Activated T-helper 2 cell treated with anti-CD3 and anti-CD28 coated beads, Interferon-gamma antibody, Interleukin-2, Interleukin-4, amounts not matched to agents 10 μg/mL and 5 μg/mL and 100 μg/mL, durations not matched to agents 14 hours and 24 hours and 36 hours (primary cell): ENCODE data around the gene TCF19. TPM values are rescaled to one million over a fixed set of nuclear protein-coding genes. Genes with fewer than 3 reads are reported as not detected.
"Not testable (repeated sequence)": the region's sequence is repeated elsewhere in the genome, so short reads cannot be mapped to it uniquely, and the experiment has no call there.

Experiments
- DNase-seq: peaks from one replicate; pipeline ENCODE4 v3.0.0; 2021; ENCODE audit warnings: low spot score
- H3K27ac Mint-ChIP-seq: one replicate; pipeline ENCODE4 v1.8.0; 2021; ENCODE audit warnings: mixed read lengths
- H3K27me3 Mint-ChIP-seq: one replicate; pipeline ENCODE4 v1.8.0; 2021; ENCODE audit warnings: low read depth, mixed read lengths
- H3K36me3 Mint-ChIP-seq: one replicate; pipeline ENCODE4 v1.8.0; 2021; ENCODE audit warnings: low read depth, mixed read lengths
- H3K4me1 Mint-ChIP-seq: one replicate; pipeline ENCODE4 v1.8.0; 2021; ENCODE audit warnings: low read depth, mixed read lengths
- H3K4me3 Mint-ChIP-seq: one replicate; pipeline ENCODE4 v1.8.0; 2021; ENCODE audit warnings: low read depth, mild to moderate bottlenecking, moderate library complexity, mixed read lengths
- H3K9me3 Mint-ChIP-seq: one replicate; pipeline ENCODE4 v1.8.0; 2021; ENCODE audit warnings: mixed read lengths
- intact Hi-C: fragments of 100-400 bp; cut with micrococcal nuclease; formaldehyde crosslinking; loops from one replicate; pipeline ENCODE4 v1.15.1; 2023
- total RNA-seq: library from RNA; stranded (reverse); gene quantifications from 2 replicates; pipeline ENCODE4 v1.2.3, GENCODE V29; 2022

The TCF19 gene
- total RNA-seq, 1 donor from 2014 or later: 82.0 TPM

GRCh38 chr6:31169858-31170599, 11.6 kb downstream of the TCF19 start:
- H3K27ac Mint-ChIP-seq, H3K36me3 Mint-ChIP-seq, H3K27me3 Mint-ChIP-seq, DNase-seq, intact Hi-C loops, H3K4me1 Mint-ChIP-seq, H3K9me3 Mint-ChIP-seq, H3K4me3 Mint-ChIP-seq: not testable (repeated sequence)

DNA sequence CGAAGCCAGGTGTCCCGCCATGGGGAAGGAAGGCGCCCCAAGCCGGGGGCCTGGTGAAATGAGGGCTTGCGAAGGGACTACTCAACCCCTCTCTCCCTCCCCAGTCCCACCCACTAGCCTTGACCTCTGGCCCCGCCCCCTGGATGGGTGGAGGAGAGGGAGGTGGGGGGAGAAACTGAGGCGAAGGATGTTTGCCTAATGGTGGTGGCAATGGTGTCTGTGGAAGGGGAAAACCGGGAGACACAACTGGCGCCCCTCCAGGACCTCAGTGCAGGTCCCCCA, 12.2 kb downstream of the TCF19 start, which contains the start of gene POU5F1:
POU5F1 (minus strand) TSS at position 83 of the 282 bp plus-strand sequence; CDS start at position 21, 62 bp downstream.
- DNase-seq: no peak
- Mint-ChIP-seq H3K4me1 (peaks cover 1% of the 10 kb centered on the region), H3K9me3 (no peaks in the 10 kb centered on the region), H3K27me3 (no peaks in the 10 kb centered on the region), H3K4me3 (no peak within 1 kb of the TSS), H3K36me3 (no peaks in the 10 kb centered on the region), H3K27ac (no peak within 1 kb of the TSS)
- intact Hi-C loops: no loop called here

GRCh38 chr6:31170987-31171671, 12.7 kb downstream of the TCF19 start:
- no peaks in the 10 kb centered on the region for H3K36me3 Mint-ChIP-seq
- H3K9me3 Mint-ChIP-seq: no peaks in the 10 kb centered on the region

GRCh38 chr6:31171931-31172905, 13.8 kb downstream of the TCF19 start:
- H3K4me1 Mint-ChIP-seq: peaks cover 3% of the 10 kb centered on the region
- H3K27ac Mint-ChIP-seq: no peak overlapping the region
- H3K4me3 Mint-ChIP-seq: no peak overlapping the region
- DNase-seq: no peak
- intact Hi-C loops: no loop called here
- H3K27me3 Mint-ChIP-seq: no peaks in the 10 kb centered on the region
- no peaks in the 10 kb centered on the region for H3K9me3 Mint-ChIP-seq
- no peaks in the 10 kb centered on the region for H3K36me3 Mint-ChIP-seq

More at GRCh38 chr6:31170987-31171671, 12.7 kb downstream of the TCF19 start:
- intact Hi-C loops: no loop called here
- no peak overlapping the region for H3K4me3 Mint-ChIP-seq
- no peaks in the 10 kb centered on the region for H3K27me3 Mint-ChIP-seq
- peaks cover 3% of the 10 kb centered on the region for H3K4me1 Mint-ChIP-seq
- DNase-seq: no peak
- no peak overlapping the region for H3K27ac Mint-ChIP-seq

- Mint-ChIP-seq H3K9me3 (no peaks in the 10 kb centered on the region), H3K4me3 (no peak overlapping the region), H3K27me3 (no peaks in the 10 kb centered on the region), H3K27ac (no peak overlapping the region), H3K4me1 (peaks cover 3% of the 10 kb centered on the region), H3K36me3 (no peaks in the 10 kb centered on the region)
- intact Hi-C loops: no loop called here
- DNase-seq: no peak
Measured at GRCh38 chr6:31172973-31173384, 14.6 kb downstream of the TCF19 start.

DNA sequence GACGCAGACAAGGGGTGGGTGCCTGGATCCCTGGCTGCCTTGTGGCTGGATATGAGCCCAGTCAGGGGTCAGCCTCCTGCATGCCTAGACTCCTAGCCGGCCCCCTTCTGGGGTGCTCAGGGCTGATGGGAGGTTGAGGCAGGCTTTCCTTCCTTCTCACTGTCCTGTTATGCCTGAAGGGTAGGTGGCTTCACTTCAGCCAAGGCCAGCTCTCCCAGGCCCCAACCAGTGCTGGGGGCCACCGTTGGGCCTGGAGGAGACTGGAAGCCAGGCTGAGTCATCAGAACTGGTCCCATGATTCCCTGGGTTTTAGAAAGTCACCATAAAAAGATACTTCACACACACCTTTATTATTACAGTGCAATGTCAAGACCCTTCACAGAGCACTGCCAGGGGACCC, 15.0 kb downstream of the TCF19 start:
- no peak for DNase-seq
- Mint-ChIP-seq H3K27ac (no peak overlapping the region), H3K9me3 (no peaks in the 10 kb centered on the region), H3K36me3 (no peaks in the 10 kb centered on the region), H3K4me3 (no peak overlapping the region), H3K4me1 (peaks cover 3% of the 10 kb centered on the region), H3K27me3 (no peaks in the 10 kb centered on the region)
- intact Hi-C loops: no loop called here

- no peak for DNase-seq
- no peak overlapping the region for H3K27ac Mint-ChIP-seq
- intact Hi-C loops: no loop called here
- H3K9me3 Mint-ChIP-seq: no peaks in the 10 kb centered on the region
- H3K36me3 Mint-ChIP-seq: no peaks in the 10 kb centered on the region
- H3K4me1 Mint-ChIP-seq: peaks cover 9% of the 10 kb centered on the region
- no peaks in the 10 kb centered on the region for H3K27me3 Mint-ChIP-seq
- H3K4me3 Mint-ChIP-seq: no peak overlapping the region
Measured at GRCh38 chr6:31174378-31174777, 16.0 kb downstream of the TCF19 start.

GRCh38 chr6:31175971-31176370, 17.6 kb downstream of the TCF19 start:
- intact Hi-C loops: no loop called here
- no peaks in the 10 kb centered on the region for H3K9me3 Mint-ChIP-seq
- H3K4me3 Mint-ChIP-seq: no peak overlapping the region
- H3K4me1 Mint-ChIP-seq: peaks cover 9% of the 10 kb centered on the region
- H3K27ac Mint-ChIP-seq: no peak overlapping the region
- DNase-seq: no peak
- H3K27me3 Mint-ChIP-seq: no peaks in the 10 kb centered on the region
- H3K36me3 Mint-ChIP-seq: no peaks in the 10 kb centered on the region

GRCh38 chr6:31178143-31179041, 20.0 kb downstream of the TCF19 start:
- DNase-seq: no peak
- H3K9me3 Mint-ChIP-seq: no peaks in the 10 kb centered on the region
- H3K27me3 Mint-ChIP-seq: no peaks in the 10 kb centered on the region
- H3K36me3 Mint-ChIP-seq: no peaks in the 10 kb centered on the region
- no peak overlapping the region for H3K4me3 Mint-ChIP-seq
- intact Hi-C loops: no loop called here
- peaks cover 9% of the 10 kb centered on the region for H3K4me1 Mint-ChIP-seq
- no peak overlapping the region for H3K27ac Mint-ChIP-seq

GRCh38 chr6:31179042-31179386, 20.6 kb downstream of the TCF19 start:
- Mint-ChIP-seq H3K27ac (no peak overlapping the region), H3K36me3 (no peaks in the 10 kb centered on the region), H3K4me1 (peaks cover 9% of the 10 kb centered on the region), H3K4me3 (no peak overlapping the region), H3K27me3 (no peaks in the 10 kb centered on the region), H3K9me3 (no peaks in the 10 kb centered on the region)
- no peak for DNase-seq
- intact Hi-C loops: no loop called here

DNA sequence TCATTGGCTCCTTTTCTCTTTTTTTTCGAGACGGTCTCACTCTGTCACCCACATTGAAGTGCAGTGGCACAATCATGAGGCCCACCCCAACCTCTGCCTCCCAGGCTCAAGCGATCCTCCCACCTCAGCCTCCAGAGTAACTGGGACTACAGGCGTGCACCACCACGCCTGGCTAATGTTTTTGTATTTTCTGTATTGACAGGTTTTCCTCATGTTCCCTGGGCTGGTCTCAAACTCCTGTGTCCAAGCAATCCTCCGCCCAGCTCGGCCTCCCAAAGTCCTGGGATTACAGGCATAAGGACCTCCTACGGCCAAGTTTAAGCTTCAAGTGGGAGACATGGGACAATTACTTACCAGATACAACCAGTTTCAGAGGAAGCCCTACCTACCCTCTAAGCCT, 21.5 kb downstream of the TCF19 start:
- no peaks in the 10 kb centered on the region for H3K36me3 Mint-ChIP-seq
- H3K27me3 Mint-ChIP-seq: no peaks in the 10 kb centered on the region
- no peak overlapping the region for H3K27ac Mint-ChIP-seq
- peaks cover 9% of the 10 kb centered on the region for H3K4me1 Mint-ChIP-seq
- DNase-seq: no peak
- no peak overlapping the region for H3K4me3 Mint-ChIP-seq
- H3K9me3 Mint-ChIP-seq: no peaks in the 10 kb centered on the region
- intact Hi-C loops: no loop called here

DNA sequence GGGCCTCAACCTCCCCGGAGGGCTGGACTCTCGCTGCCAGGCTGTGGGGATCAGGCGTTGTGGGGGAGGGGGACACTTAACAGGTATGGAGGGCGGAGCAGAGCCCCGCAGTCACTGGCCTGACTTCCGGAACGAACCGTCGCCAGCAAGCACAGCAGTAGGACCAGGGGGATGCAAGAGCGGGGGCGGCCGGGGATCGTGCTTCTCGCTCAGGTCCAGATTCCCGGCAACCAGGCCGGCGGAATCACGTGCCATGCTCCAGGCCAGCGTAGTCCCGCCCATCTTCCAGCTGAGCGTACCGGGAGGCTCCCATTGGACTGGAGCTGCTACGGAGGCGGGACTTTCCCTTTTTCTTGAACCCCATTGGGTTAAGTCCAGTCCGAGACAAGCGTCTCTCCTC, 22.1 kb downstream of the TCF19 start:
- H3K36me3 Mint-ChIP-seq: no peaks in the 10 kb centered on the region
- no peak overlapping the region for H3K27ac Mint-ChIP-seq
- intact Hi-C loops: no loop called here

More for the DNA sequence above, 22.1 kb downstream of the TCF19 start:
- H3K4me1 Mint-ChIP-seq: peaks cover 11% of the 10 kb centered on the region
- H3K4me3 Mint-ChIP-seq: peak overlapping the region; percentile 45
- no peaks in the 10 kb centered on the region for H3K9me3 Mint-ChIP-seq
- DNase-seq: no peak
- H3K27me3 Mint-ChIP-seq: no peaks in the 10 kb centered on the region
